IMR-90 (cell line): ENCODE data around the gene ADPRM.

Experiments used
- BHLHE40 ChIP-seq: fragments of 150-350 bp; IDR thresholded peaks from 2 replicates; pipeline ENCODE4 v1.6.1; 2016; ENCODE audit warnings: mild to moderate bottlenecking, low read depth, low read length
- CEBPB ChIP-seq: IDR thresholded peaks from 2 replicates; pipeline ENCODE4 v1.6.1; 2012; ENCODE audit warnings: low read depth, low read length, improper control_type of control experiment
- CHD1 ChIP-seq: IDR thresholded peaks from 2 replicates; pipeline ENCODE4 v1.6.1; 2012; ENCODE audit warnings: low read depth, low read length, improper control_type of control experiment
- CTCF ChIP-seq: conservative IDR thresholded peaks from 2 replicates; pipeline ENCODE4 v1.5.1; 2012; ENCODE audit warnings: mild to moderate bottlenecking, low read depth, low read length, improper control_type of control experiment
- ELK1 ChIP-seq: fragments of 150-350 bp; IDR thresholded peaks from 2 replicates; pipeline ENCODE4 v1.6.1; 2016; ENCODE audit warnings: low read depth, mild to moderate bottlenecking, low read length, moderate library complexity, borderline replicate concordance
- FOS ChIP-seq: fragments of 150-350 bp; IDR thresholded peaks from 2 replicates; pipeline ENCODE4 v1.6.1; 2016; ENCODE audit warnings: low read depth, low read length
- MAZ ChIP-seq: IDR thresholded peaks from 2 replicates; pipeline ENCODE4 v1.6.1; 2012; ENCODE audit warnings: low read depth, mild to moderate bottlenecking, low read length, improper control_type of control experiment, moderate library complexity, borderline replicate concordance
- MXI1 ChIP-seq: IDR thresholded peaks from 2 replicates; pipeline ENCODE4 v1.6.1; 2012; ENCODE audit warnings: low read depth, mild to moderate bottlenecking, low read length, moderate library complexity, borderline replicate concordance
- NFE2L2 ChIP-seq: fragments of 150-350 bp; IDR thresholded peaks from 2 replicates; pipeline ENCODE4 v1.6.1; 2016; ENCODE audit warnings: low read depth, mild to moderate bottlenecking, low read length
- POLR2A ChIP-seq: IDR thresholded peaks from 2 replicates; pipeline ENCODE4 v1.6.1; 2012; ENCODE audit warnings: mild to moderate bottlenecking, low read depth, low read length
- RAD21 ChIP-seq: IDR thresholded peaks from 2 replicates; pipeline ENCODE4 v1.6.1; 2012; ENCODE audit warnings: low read length, improper control_type of control experiment
- RCOR1 ChIP-seq: IDR thresholded peaks from 2 replicates; pipeline ENCODE4 v1.6.1; 2012; ENCODE audit warnings: mild to moderate bottlenecking, low read length, improper control_type of control experiment; ENCODE audit not compliant: insufficient replicate concordance
- RFX5 ChIP-seq: IDR thresholded peaks from 2 replicates; pipeline ENCODE4 v1.8.0; 2012; ENCODE audit warnings: low read depth, mild to moderate bottlenecking, low read length, moderate library complexity
- USF2 ChIP-seq: fragments of 150-350 bp; IDR thresholded peaks from 2 replicates; pipeline ENCODE4 v1.6.1; 2017; ENCODE audit warnings: mild to moderate bottlenecking, antibody characterized with exemption, low read length, low read depth

GRCh38 chr17:10727192-10727591 lies 29.8 kb downstream of the ADPRM start:
- no peak for TF ChIP-seq CTCF
- no peak for TF ChIP-seq POLR2A
- no peak for TF ChIP-seq MXI1
- no peak for TF ChIP-seq RCOR1
- TF ChIP-seq MAZ = no peak
- no peak for TF ChIP-seq ELK1
- no peak for TF ChIP-seq CHD1
- no peak for TF ChIP-seq BHLHE40
- no peak for TF ChIP-seq USF2
- no peak for TF ChIP-seq FOS
- no peak for TF ChIP-seq CEBPB
- TF ChIP-seq NFE2L2 = no peak
- TF ChIP-seq RFX5 = no peak
- TF ChIP-seq RAD21 = no peak
